ENCODE results near the gene TTC34. TPM values are rescaled to one million over a fixed set of nuclear protein-coding genes. Genes with fewer than 3 reads are reported as not detected.
A peak's percentile ranks its signal among the peaks of the same experiment; 100 is the strongest.

Gene TTC34
- total and polyA plus RNA-seq, 3 donors from 2014 or later = 3.0 to 5.2 (median 4.1) TPM

GRCh38 chr1:2611621-2612437 is 189.7 kb downstream of the TTC34 start:
- no peak overlapping the region for H3K4me3 ChIP-seq
- 90 to 95% methylated on average over 9 to 19 of the region's 19 CpGs for WGBS, 2 donors
- no peak for TF ChIP-seq CTCF (IDR thresholded peaks at IDR 0.05)
- no peak for TF ChIP-seq POLR2A (IDR thresholded peaks at IDR 0.05)
- peak; percentile 9 for DNase-seq
- H3K27ac ChIP-seq = no peak overlapping the region
- H3K27me3 ChIP-seq = no peaks in the 10 kb centered on the region
- no peaks in the 10 kb centered on the region for H3K9me3 ChIP-seq
- H3K4me1 ChIP-seq = peaks cover 11% of the 10 kb centered on the region
- H3K36me3 ChIP-seq (ENCODE audit: low read depth, missing control alignments) = no peaks in the 10 kb centered on the region
- intact Hi-C loops (cut with DNase I; ENCODE audit: low total_unique reads) = no loop called here

DNA sequence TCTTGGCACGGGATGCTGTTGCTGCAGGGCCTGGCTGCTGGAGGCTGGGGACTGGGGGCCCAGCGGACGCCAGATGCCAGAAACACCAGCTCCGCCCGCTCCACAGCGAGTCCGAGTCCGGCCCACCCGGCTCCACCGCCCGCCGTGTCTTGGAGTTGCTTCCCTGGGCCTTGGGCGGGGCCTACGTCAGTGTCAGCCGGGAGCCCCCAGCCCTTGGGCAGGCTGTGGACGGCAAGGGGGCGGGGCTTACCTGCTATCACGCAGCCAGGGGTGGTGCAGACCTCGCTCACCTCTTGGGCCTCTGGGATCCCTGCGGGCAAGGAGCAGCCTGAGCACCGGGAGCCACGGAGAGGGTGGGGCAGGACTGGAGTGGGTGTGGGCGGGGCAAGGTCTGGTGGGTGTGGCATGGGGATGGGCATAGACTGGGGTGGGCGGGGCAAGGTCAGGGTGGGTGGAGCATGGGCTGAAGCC is 190.4 kb downstream of the TTC34 start:
- Histone ChIP-seq H3K27me3 (no peaks in the 10 kb centered on the region), H3K4me3 (peak overlapping the region; percentile 26 to 39), H3K9me3 (no peaks in the 10 kb centered on the region), H3K36me3 (ENCODE audit: low read depth, missing control alignments) (no peaks in the 10 kb centered on the region), H3K4me1 (peaks cover 11% of the 10 kb centered on the region), H3K27ac (no peak overlapping the region)
- intact Hi-C loops (cut with DNase I; ENCODE audit: low total_unique reads) = no loop called here
- no peak for TF ChIP-seq CTCF (IDR thresholded peaks at IDR 0.05)
- no peak for TF ChIP-seq POLR2A (IDR thresholded peaks at IDR 0.05)
- 7 to 18% methylated on average over 18 to 24 of the region's 24 CpGs for WGBS, 2 donors
- peak; percentile 48 for DNase-seq

DNA sequence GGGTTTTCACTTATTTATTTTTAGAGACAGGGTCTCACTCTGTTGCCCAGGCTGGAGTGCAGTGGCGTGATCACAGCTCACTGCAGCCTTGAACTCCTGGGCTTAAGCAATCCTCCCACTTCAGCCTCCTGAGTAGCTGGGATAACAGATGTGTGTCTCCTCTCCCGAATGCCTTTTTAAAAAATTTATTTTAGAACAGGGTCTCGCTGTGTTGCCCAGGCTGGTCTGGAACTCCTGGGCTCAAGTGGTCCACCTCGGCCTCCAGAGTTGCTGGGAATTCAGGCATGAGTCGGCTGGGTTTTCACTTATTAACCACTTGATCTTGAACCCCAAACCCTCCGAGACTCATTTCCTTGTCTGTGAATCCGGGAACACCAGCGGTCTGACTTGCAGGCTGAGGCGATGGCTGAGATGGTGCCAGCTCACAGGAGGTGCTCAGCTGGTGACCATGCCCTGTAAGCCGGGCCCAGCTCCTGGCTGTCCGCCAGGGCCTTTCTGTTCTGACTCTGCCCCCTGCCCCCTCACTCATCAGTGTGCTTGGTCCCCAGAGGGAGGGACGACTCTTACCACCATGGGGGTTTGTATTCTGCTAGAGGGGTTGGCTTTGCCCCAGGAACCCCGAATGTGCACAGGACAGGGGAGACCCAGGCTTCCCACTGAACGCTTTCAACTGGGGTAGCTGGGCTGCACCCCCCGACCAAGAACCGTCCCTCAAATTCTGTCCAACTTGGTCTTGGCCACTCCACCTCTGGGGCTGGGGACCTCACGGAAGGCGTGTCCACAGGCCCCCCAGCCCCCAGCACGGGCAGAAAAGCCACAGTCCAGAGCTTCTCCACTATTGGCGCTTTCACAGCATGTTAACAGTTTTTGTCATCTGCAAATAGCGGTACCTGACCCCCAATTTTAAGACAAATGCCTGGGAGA is 191.2 kb downstream of the TTC34 start:
- Histone ChIP-seq H3K27ac (no peak overlapping the region), H3K27me3 (no peaks in the 10 kb centered on the region), H3K4me3 (peak overlapping the region in 1 of 2 donors; percentile 39), H3K4me1 (peaks cover 11% of the 10 kb centered on the region), H3K9me3 (no peaks in the 10 kb centered on the region), H3K36me3 (ENCODE audit: low read depth, missing control alignments) (no peaks in the 10 kb centered on the region)
- TF ChIP-seq POLR2A (IDR thresholded peaks at IDR 0.05) (no peak), CTCF (IDR thresholded peaks at IDR 0.05) (no peak)
- 55 to 58% methylated on average over 14 to 21 of the region's 21 CpGs for WGBS, 2 donors
- DNase-seq = peak; percentile 15
- intact Hi-C loops (cut with DNase I; ENCODE audit: low total_unique reads) = no loop called here

DNA sequence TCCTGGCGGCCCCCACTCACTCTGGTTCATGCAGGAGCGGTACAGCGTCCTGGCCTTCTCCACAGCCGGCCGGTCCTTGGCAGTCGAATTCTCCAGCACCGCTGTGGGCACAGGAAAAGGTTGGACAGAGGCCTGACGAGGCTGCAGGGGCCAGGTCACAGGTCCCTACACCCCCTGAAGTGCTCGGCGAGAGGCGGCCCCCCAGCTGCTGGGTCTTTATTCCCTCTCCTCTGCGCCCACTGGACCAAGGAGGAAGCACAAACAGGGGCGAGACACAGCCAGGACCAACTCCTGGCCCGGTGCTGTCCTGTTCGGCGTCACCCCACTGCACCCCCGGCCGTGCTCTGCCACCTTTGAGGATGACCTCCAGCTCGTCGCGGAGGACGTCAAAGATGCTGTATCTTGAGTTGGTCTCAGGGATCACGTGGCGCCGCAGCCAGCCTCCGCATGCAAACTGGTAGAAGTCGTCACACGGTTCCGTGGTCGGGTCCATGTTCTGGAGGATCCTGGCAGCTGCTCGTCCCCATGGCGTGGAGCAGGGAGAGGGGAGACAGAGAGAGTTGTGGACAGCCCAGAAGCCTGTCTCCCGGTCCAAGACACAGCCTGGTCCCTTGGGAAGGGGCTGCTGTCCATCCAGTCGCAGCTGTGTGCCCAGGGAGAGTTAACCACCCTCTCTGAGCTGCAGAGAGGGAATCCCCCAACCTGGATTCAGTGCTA is 192.0 kb downstream of the TTC34 start:
- WGBS, 2 donors = 86 to 87% methylated on average over 23 to 34 of the region's 34 CpGs
- H3K9me3 ChIP-seq = no peaks in the 10 kb centered on the region
- peak; percentile 9 for DNase-seq
- intact Hi-C loops (cut with DNase I; ENCODE audit: low total_unique reads) = no loop called here
- H3K4me1 ChIP-seq = peaks cover 11% of the 10 kb centered on the region
- H3K27me3 ChIP-seq = no peaks in the 10 kb centered on the region
- H3K36me3 ChIP-seq (ENCODE audit: low read depth, missing control alignments) = no peaks in the 10 kb centered on the region
- no peak overlapping the region for H3K27ac ChIP-seq
- H3K4me3 ChIP-seq = no peak overlapping the region
- no peak for TF ChIP-seq CTCF (IDR thresholded peaks at IDR 0.05)
